ENCODE measurements around the gene PTCD2.

The PTCD2 gene

GRCh38 chr5:72328172-72328571, 8.0 kb downstream of the PTCD2 start:
- TF ChIP-seq Cebpa-rat (IDR thresholded peaks at IDR 0.05), result no peak
- peaks cover 80% of the 10 kb centered on the region for H3K36me3 ChIP-seq

GRCh38 chr5:72330712-72331111, 10.5 kb downstream of the PTCD2 start:
- TF ChIP-seq Cebpa-rat (IDR thresholded peaks at IDR 0.05), result no peak
- H3K9ac ChIP-seq, result no peak overlapping the region
- no peaks in the 10 kb centered on the region for H4K20me1 ChIP-seq
- H3K9me3 ChIP-seq, result no peaks in the 10 kb centered on the region
- no peak overlapping the region for H3K4me2 ChIP-seq
- no peak overlapping the region for H3K4me3 ChIP-seq
- no peak overlapping the region for H3K27ac ChIP-seq
- no peaks in the 10 kb centered on the region for H3K4me1 ChIP-seq
- no peaks in the 10 kb centered on the region for H3K27me3 ChIP-seq
- H3K36me3 ChIP-seq, result peaks cover 75% of the 10 kb centered on the region

More at GRCh38 chr5:72328172-72328571, 8.0 kb downstream of the PTCD2 start:
- Histone ChIP-seq H3K4me3 (no peak overlapping the region), H3K27me3 (no peaks in the 10 kb centered on the region), H3K4me1 (no peaks in the 10 kb centered on the region), H3K9me3 (no peaks in the 10 kb centered on the region), H4K20me1 (no peaks in the 10 kb centered on the region), H3K27ac (no peak overlapping the region), H3K9ac (no peak overlapping the region), H3K4me2 (no peak overlapping the region)

- Histone ChIP-seq H3K27ac (no peak overlapping the region), H3K9me3 (no peaks in the 10 kb centered on the region), H3K4me2 (no peak overlapping the region), H3K27me3 (no peaks in the 10 kb centered on the region), H3K4me1 (no peaks in the 10 kb centered on the region), H3K9ac (no peak overlapping the region), H3K36me3 (peaks cover 72% of the 10 kb centered on the region), H3K4me3 (no peak overlapping the region), H4K20me1 (no peaks in the 10 kb centered on the region)
- no peak for TF ChIP-seq Cebpa-rat (IDR thresholded peaks at IDR 0.05)
These were observed 17.0 kb downstream of the PTCD2 start for GRCh38 chr5:72337159-72337558.

- Histone ChIP-seq H3K4me3 (no peak overlapping the region), H3K27ac (no peak overlapping the region), H4K20me1 (no peaks in the 10 kb centered on the region), H3K27me3 (no peaks in the 10 kb centered on the region), H3K9ac (no peak overlapping the region), H3K36me3 (peaks cover 79% of the 10 kb centered on the region), H3K9me3 (no peaks in the 10 kb centered on the region), H3K4me2 (no peak overlapping the region), H3K4me1 (no peaks in the 10 kb centered on the region)
- no peak for TF ChIP-seq Cebpa-rat (IDR thresholded peaks at IDR 0.05)
These were observed 18.6 kb downstream of the PTCD2 start for GRCh38 chr5:72338689-72339209.

GRCh38 chr5:72346398-72346797, 26.2 kb downstream of the PTCD2 start:
- Histone ChIP-seq H3K9ac (no peak overlapping the region), H3K9me3 (peaks cover 4% of the 10 kb centered on the region), H4K20me1 (no peaks in the 10 kb centered on the region), H3K36me3 (peaks cover 49% of the 10 kb centered on the region), H3K27me3 (no peaks in the 10 kb centered on the region), H3K4me2 (no peak overlapping the region), H3K27ac (no peak overlapping the region), H3K4me1 (peaks cover 24% of the 10 kb centered on the region), H3K4me3 (no peak overlapping the region)
- TF ChIP-seq Cebpa-rat (IDR thresholded peaks at IDR 0.05), result no peak

GRCh38 chr5:72347801-72348308, 27.7 kb downstream of the PTCD2 start:
- Histone ChIP-seq H3K9ac (no peak overlapping the region), H3K9me3 (peaks cover 7% of the 10 kb centered on the region), H3K4me1 (peaks cover 24% of the 10 kb centered on the region), H3K4me2 (no peak overlapping the region), H4K20me1 (no peaks in the 10 kb centered on the region), H3K27ac (no peak overlapping the region), H3K36me3 (peaks cover 40% of the 10 kb centered on the region), H3K27me3 (no peaks in the 10 kb centered on the region), H3K4me3 (no peak overlapping the region)
- TF ChIP-seq Cebpa-rat (IDR thresholded peaks at IDR 0.05), result no peak

- Histone ChIP-seq H3K4me2 (no peak overlapping the region), H3K9ac (no peak overlapping the region), H3K9me3 (peaks cover 7% of the 10 kb centered on the region), H3K27me3 (no peaks in the 10 kb centered on the region), H3K4me1 (peaks cover 24% of the 10 kb centered on the region), H4K20me1 (no peaks in the 10 kb centered on the region), H3K36me3 (peaks cover 20% of the 10 kb centered on the region), H3K4me3 (no peak overlapping the region), H3K27ac (no peak overlapping the region)
- TF ChIP-seq Cebpa-rat (IDR thresholded peaks at IDR 0.05), result no peak
These were observed 31.2 kb downstream of the PTCD2 start for GRCh38 chr5:72351376-72351775.

GRCh38 chr5:72352616-72353015, 32.4 kb downstream of the PTCD2 start:
- H3K36me3 ChIP-seq, result peaks cover 9% of the 10 kb centered on the region; the same call in 1 of the 2 replicates

GRCh38 chr5:72353046-72353445, 32.9 kb downstream of the PTCD2 start:
- Histone ChIP-seq H3K27me3 (no peaks in the 10 kb centered on the region), H3K4me3 (no peak overlapping the region), H4K20me1 (no peaks in the 10 kb centered on the region), H3K4me2 (no peak overlapping the region), H3K27ac (no peak overlapping the region), H3K4me1 (peaks cover 24% of the 10 kb centered on the region), H3K9me3 (peaks cover 7% of the 10 kb centered on the region), H3K36me3 (peaks cover 10% of the 10 kb centered on the region), H3K9ac (no peak overlapping the region)
- no peak for TF ChIP-seq Cebpa-rat (IDR thresholded peaks at IDR 0.05)

More at GRCh38 chr5:72352616-72353015, 32.4 kb downstream of the PTCD2 start:
- H3K4me1 ChIP-seq, result peaks cover 24% of the 10 kb centered on the region
- H4K20me1 ChIP-seq, result no peaks in the 10 kb centered on the region
- H3K27me3 ChIP-seq, result no peaks in the 10 kb centered on the region
- no peak overlapping the region for H3K9ac ChIP-seq
- H3K9me3 ChIP-seq, result peaks cover 7% of the 10 kb centered on the region
- no peak overlapping the region for H3K4me2 ChIP-seq
- no peak overlapping the region for H3K4me3 ChIP-seq
- no peak for TF ChIP-seq Cebpa-rat (IDR thresholded peaks at IDR 0.05)
- H3K27ac ChIP-seq, result no peak overlapping the region

- Histone ChIP-seq H3K4me1 (no peaks in the 10 kb centered on the region), H3K4me2 (no peak overlapping the region), H3K36me3 (peaks cover 33% of the 10 kb centered on the region), H3K27ac (no peak overlapping the region), H3K27me3 (no peaks in the 10 kb centered on the region), H3K9ac (no peak overlapping the region), H4K20me1 (no peaks in the 10 kb centered on the region), H3K4me3 (no peak overlapping the region), H3K9me3 (peaks cover 7% of the 10 kb centered on the region)
- no peak for TF ChIP-seq Cebpa-rat (IDR thresholded peaks at IDR 0.05)
These were observed 35.6 kb downstream of the PTCD2 start for GRCh38 chr5:72355706-72356299.

All from BLaER1 (cell line).